IgD-negative memory B cell (primary cell): ENCODE measurements around the gene ROCK2. TPM values are rescaled to one million over a fixed set of nuclear protein-coding genes. Genes with fewer than 3 reads are reported as not detected.

ENCODE experiments used
- H3K27ac Mint-ChIP-seq, 3 donors: one replicate each; pipeline ENCODE4 v1.8.0; 2020 to 2022; ENCODE audit warnings: mild to moderate bottlenecking in 3 of 3, mixed read lengths in 3 of 3, moderate library complexity in 1 of 3
- H3K27me3 Mint-ChIP-seq: one replicate; pipeline ENCODE4 v1.8.0; 2021; ENCODE audit warnings: mixed read lengths
- H3K36me3 Mint-ChIP-seq: one replicate; pipeline ENCODE4 v1.8.0; 2020; ENCODE audit warnings: mild to moderate bottlenecking, mixed read lengths
- H3K4me1 Mint-ChIP-seq, 3 donors: one replicate each; pipeline ENCODE4 v1.8.0; 2020 to 2022; ENCODE audit warnings: mixed read lengths in 3 of 3, mild to moderate bottlenecking in 1 of 3
- H3K4me3 Mint-ChIP-seq, 4 donors: one replicate each; pipeline ENCODE4 v1.8.0; 2020 to 2022; ENCODE audit warnings: mild to moderate bottlenecking in 4 of 4, mixed read lengths in 4 of 4, moderate library complexity in 3 of 4
- H3K9me3 Mint-ChIP-seq, 3 donors: one replicate each; pipeline ENCODE4 v1.8.0; 2020 to 2021; ENCODE audit warnings: mixed read lengths in 3 of 3, mild to moderate bottlenecking in 1 of 3
- polyA plus RNA-seq: library from polyadenylated mRNA; unstranded; fragments of 300-500 nt; fragmentation: Illumina TruSeq; gene quantifications from one replicate; pipeline ENCODE4 v1.2.3, GENCODE V29; 2021

Gene ROCK2
- polyA plus RNA-seq: 13.3 TPM

DNA sequence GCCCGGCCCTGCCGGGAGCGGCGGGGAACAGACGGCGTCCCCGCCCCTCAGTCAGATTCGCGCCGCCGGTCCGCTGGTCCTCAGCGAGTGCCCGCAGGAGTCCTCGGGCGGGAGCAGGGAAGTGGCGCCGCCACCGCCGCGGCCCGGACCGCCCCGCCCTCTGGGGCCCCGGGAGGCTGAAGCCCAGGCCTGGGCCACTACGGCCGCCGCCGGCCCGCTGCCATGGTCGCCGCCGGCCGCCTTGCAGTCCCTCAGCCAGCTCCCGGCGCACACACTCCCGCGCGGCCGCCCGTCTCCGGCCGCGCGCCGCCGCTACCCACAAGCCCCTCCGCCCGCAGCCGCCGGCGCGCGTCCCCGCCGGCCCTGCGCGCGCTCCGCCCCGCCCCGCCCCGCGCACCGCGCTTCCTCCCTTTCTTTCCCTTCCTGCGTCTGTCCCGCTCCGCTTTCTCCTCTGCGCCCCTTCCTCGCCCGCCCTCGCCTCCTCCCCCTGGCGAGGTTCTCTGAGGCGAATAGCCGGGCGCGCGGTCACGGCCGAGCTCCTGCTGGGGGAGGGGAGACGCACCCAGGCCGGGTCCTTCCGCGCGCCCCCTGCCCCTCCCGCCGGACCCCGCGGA lies at the start of gene ROCK2:
Gene ROCK2, minus strand, starts transcription at position 295 of the 614 bp plus-strand sequence. CDS start 500 bp downstream, outside the sequence.
- no peaks in the 10 kb centered on the region for H3K27me3 Mint-ChIP-seq
- H3K9me3 Mint-ChIP-seq: no peaks in the 10 kb centered on the region
- no peaks in the 10 kb centered on the region for H3K36me3 Mint-ChIP-seq
- H3K4me1 Mint-ChIP-seq: peaks cover 27 to 34% (median 32%) of the 10 kb centered on the region in 3 donors
- peak within 1 kb of the TSS; percentile 87 to 96 (median 90) for H3K27ac Mint-ChIP-seq
- peak within 1 kb of the TSS; percentile 97 to 100 (median 99) for H3K4me3 Mint-ChIP-seq

DNA sequence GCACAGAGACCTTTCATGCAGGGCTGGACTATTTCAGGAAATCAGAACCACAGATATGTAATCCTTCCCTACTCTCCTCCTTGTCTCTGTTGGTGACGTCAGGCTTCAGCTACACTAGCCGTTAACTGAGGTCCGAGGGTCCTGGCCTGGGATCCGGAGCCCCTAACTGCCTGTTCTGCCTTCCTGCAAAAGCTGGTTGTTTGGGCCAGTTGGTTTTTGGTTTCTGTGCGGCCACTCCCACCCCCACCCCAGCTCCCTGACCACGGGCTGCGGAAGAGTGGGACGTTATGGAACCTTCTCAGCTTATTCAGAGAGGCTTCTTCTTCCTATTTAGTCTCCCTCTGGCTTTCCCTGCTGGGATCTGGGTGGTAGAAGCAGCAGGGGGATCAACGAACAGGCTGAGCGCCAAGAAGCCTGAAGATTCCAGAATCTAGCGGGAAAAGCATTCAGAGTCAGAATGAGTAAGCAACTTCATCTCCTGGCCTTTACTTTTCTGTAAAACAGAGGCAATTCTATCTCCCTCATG lies 49.3 kb upstream of the ROCK2 start:
- Mint-ChIP-seq H3K9me3 (no peaks in the 10 kb centered on the region), H3K4me1 (no peaks in the 10 kb centered on the region)

DNA sequence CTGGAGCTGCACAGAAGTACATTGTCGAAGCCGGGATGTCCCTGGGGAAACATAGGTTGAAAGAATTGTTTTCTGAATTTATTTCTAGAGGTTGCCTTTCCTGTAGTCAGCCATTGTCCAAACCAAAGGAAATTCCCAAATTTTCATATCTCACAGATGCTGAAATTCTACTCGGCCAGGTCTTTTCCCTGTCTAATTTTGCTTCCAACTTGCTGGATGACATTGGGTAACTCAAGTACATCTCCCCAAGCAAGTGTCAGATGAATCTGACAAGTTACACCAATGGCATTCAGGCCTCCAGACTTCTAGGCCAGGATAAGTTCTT lies 47.5 kb upstream of the ROCK2 start:
- no peaks in the 10 kb centered on the region for H3K36me3 Mint-ChIP-seq
- H3K9me3 Mint-ChIP-seq: no peaks in the 10 kb centered on the region
- H3K27ac Mint-ChIP-seq: no peak overlapping the region
- H3K27me3 Mint-ChIP-seq: no peaks in the 10 kb centered on the region
- no peak overlapping the region for H3K4me3 Mint-ChIP-seq
- H3K4me1 Mint-ChIP-seq: peaks cover 0 to 6% (median 2%) of the 10 kb centered on the region in 3 donors

More for the DNA sequence above, 49.3 kb upstream of the ROCK2 start:
- Mint-ChIP-seq H3K36me3 (no peaks in the 10 kb centered on the region), H3K4me3 (no peak overlapping the region), H3K27ac (no peak overlapping the region), H3K27me3 (no peaks in the 10 kb centered on the region)

DNA sequence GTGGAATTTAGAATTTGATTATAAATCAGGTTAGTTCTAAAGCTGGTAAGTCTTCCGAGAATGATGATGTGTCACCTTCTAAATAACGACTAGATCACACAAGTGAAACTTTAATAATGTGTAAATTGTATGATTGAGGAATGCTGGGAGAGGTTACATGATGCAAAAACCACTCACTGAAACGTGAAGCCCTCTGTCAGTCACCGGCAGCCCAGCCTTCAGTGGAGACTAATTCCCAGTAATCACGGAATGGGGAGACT lies 45.9 kb upstream of the ROCK2 start:
- H3K27ac Mint-ChIP-seq: no peak overlapping the region
- H3K4me3 Mint-ChIP-seq: peak overlapping the region in 1 of 4 donors; percentile 9

DNA sequence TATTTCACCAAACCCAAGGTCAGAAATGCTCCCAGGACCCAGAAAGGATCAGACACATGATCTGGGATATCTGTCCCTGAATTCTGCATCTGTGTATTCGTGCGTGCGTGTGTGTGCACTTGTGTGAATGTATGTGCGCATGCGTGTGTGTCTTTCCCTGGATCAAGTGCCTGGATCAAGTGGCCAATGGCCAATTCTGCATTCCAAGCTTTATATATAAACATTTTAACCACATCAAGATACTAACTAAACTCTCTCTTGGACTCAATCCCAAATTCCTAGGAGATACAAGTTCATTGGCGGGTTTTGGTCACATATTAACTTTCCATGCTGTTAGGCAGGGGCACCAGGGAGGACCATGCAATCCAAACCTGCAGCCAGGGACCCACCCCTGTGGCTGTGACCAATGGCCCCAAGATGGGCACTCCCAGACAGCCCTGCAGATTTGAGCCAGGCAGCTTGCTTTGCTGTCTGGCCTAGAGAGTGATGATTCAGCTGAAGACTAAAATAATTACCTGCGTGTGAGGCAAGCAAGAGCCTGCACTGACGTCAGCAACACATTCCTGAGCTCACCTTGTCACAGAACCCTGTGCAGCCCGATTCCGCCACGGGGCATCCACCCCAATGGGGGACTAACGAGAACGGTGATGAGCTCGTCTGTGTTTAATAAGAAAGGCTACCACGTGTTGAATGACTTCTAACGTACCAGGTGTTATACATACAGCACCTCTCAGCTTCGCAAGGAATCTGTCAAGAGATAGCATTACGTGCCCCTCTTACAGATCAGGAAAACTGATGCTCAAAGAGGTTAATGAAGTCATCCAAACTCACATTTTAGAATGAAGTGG lies 45.3 kb upstream of the ROCK2 start:
- Mint-ChIP-seq H3K4me3 (no peak overlapping the region), H3K27ac (no peak overlapping the region), H3K4me1 (peaks cover 0 to 6% (median 2%) of the 10 kb centered on the region in 3 donors), H3K27me3 (no peaks in the 10 kb centered on the region), H3K9me3 (no peaks in the 10 kb centered on the region), H3K36me3 (no peaks in the 10 kb centered on the region)

More for the DNA sequence above, 45.9 kb upstream of the ROCK2 start:
- no peaks in the 10 kb centered on the region for H3K36me3 Mint-ChIP-seq
- H3K4me1 Mint-ChIP-seq: peaks cover 0 to 6% (median 2%) of the 10 kb centered on the region in 3 donors
- no peaks in the 10 kb centered on the region for H3K9me3 Mint-ChIP-seq
- H3K27me3 Mint-ChIP-seq: no peaks in the 10 kb centered on the region

DNA sequence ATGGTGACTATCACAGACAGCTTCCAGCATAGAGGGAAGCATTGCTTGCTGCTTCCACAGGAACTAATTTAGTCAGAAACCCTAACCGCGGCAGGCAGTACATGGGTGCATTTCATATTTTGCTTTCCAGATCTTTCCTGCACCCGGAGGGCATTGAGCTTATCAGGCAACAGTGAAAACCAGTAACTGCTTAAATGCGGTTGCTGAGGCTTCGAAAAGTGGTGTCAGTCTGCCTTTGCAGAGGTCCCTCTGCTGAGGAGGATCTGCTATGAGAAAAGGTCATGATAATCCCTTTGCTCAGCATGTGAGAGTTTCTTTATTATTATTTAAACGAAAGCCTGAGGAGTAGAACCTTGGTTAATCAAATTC lies 44.6 kb upstream of the ROCK2 start:
- Mint-ChIP-seq H3K4me3 (no peak overlapping the region), H3K4me1 (peaks cover 0 to 6% (median 2%) of the 10 kb centered on the region in 3 donors), H3K9me3 (no peaks in the 10 kb centered on the region), H3K27me3 (no peaks in the 10 kb centered on the region), H3K36me3 (no peaks in the 10 kb centered on the region), H3K27ac (no peak overlapping the region)

DNA sequence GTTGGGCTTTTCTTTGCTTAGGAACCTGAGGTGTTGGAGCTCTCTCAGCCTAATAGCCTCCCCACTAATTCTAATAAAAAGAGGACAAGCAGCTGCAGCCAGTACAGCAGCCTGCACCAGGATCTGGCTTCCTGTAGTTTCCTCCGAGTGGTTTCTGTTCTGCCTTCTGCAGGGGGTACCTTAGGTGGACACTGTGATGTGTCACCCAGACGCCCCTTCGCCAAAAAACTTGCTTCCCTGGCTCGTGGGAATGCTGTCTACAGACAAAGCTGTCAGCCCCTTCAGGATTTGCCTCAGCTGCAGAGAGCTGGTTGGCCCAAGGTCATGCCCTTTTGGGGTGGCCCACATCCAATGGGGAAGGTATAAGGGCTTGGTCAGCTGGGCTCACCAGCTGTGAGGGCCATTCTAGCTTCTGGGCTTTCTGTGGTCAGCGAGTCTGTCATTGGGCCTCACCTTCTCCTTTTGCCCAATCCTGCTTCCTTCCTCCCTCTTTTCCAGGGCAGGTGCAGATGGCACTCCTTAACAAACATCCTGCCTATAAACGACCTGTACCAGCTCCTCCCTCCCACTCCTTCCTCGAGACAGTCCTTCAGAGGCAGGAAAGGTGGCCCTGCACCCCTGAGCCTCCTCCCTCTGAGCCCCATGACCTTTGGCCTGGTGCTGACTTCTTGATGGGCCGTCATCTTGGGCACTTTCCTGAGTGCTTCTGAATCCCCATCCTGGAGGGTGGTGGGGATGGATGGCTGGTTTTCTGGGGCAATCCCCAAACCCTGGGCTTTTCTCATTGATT lies 44.0 kb upstream of the ROCK2 start:
- Mint-ChIP-seq H3K27me3 (no peaks in the 10 kb centered on the region), H3K9me3 (no peaks in the 10 kb centered on the region), H3K36me3 (no peaks in the 10 kb centered on the region), H3K27ac (no peak overlapping the region), H3K4me1 (peaks cover 0 to 6% (median 2%) of the 10 kb centered on the region in 3 donors), H3K4me3 (peak overlapping the region in 2 of 4 donors; percentile 63 to 76)

DNA sequence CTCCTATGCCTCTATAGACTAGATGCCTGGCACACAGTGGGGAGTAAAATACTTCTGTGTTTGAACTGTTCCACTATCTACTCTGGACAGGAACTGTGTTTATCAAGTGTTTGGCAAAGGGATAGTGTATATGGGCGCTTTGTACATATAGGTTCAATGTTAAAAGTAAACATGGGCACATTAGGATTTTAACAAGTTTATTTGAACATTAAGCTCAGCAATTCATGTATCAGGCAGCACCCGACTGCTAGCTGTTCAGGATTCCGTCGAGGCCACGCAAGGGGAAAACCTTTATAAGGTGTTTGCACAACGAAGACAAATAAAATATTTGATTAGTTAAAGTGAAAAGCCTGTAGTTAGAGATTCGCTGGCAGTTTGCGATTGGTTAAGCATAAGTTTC lies 43.4 kb upstream of the ROCK2 start:
- no peaks in the 10 kb centered on the region for H3K27me3 Mint-ChIP-seq
- no peak overlapping the region for H3K27ac Mint-ChIP-seq
- H3K36me3 Mint-ChIP-seq: no peaks in the 10 kb centered on the region
- H3K9me3 Mint-ChIP-seq: no peaks in the 10 kb centered on the region
- H3K4me3 Mint-ChIP-seq: no peak overlapping the region
- peaks cover 0 to 6% (median 2%) of the 10 kb centered on the region in 3 donors for H3K4me1 Mint-ChIP-seq

DNA sequence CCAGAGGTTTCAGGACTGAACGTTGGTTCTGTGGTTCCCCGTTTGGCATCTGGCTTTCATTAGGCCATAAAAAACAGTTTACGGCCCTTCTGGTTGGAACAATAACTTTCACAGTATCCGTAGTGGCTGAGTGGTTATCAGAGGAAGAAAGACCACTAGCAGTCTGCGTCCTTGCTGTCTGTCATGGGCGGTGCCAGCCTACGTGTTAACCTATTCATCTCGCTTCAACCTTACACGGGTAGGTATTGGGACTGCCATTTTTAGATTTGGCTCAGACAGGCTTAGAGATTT lies 42.6 kb upstream of the ROCK2 start:
- Mint-ChIP-seq H3K27me3 (no peaks in the 10 kb centered on the region), H3K27ac (no peak overlapping the region), H3K9me3 (no peaks in the 10 kb centered on the region), H3K4me1 (peaks cover 4 to 6% (median 5%) of the 10 kb centered on the region in 3 donors), H3K4me3 (no peak overlapping the region), H3K36me3 (no peaks in the 10 kb centered on the region)

DNA sequence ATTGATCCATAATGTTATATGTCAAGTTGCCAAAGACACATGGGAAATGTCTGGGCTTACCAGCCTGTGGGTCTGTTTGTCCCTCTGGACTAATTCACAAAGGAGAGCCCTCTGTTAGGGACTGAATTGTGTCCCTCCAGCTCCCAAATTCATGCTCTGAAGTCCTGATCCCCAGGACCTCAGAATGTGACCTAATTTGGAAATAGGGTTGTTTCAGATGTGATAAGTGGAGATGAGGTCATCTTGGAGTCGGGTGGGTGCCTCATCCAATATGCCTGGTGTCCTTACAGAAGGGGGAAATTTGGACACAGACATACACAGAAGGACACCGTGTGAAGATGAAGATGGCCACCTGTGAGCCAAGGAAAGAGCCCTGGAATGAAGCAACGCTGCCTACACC lies 41.4 kb upstream of the ROCK2 start:
- Mint-ChIP-seq H3K27me3 (no peaks in the 10 kb centered on the region), H3K9me3 (no peaks in the 10 kb centered on the region), H3K27ac (no peak overlapping the region), H3K4me3 (no peak overlapping the region), H3K4me1 (peaks cover 7 to 14% (median 9%) of the 10 kb centered on the region in 3 donors), H3K36me3 (peaks cover 2% of the 10 kb centered on the region)

DNA sequence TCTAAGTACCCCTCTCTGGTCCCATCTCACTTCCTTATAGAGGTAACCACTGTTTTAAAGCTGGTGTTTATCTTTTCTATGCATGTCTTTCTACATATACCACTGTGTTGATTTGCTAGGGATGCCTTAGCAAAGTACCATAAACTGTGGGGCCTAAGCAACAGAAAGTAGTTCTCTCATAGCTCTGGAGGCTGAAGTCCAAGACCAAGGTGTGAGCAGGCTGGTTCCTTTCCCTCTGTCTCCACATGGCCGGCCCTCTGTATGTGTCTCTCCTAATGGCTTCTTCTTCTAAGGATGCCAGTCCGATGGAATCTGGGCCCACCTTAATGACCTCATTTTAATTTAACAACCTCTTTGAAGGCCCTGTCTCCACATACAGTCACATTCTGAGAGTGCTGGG lies 40.8 kb upstream of the ROCK2 start:
- H3K4me3 Mint-ChIP-seq: no peak overlapping the region
- H3K27ac Mint-ChIP-seq: no peak overlapping the region
- no peaks in the 10 kb centered on the region for H3K27me3 Mint-ChIP-seq
- peaks cover 2% of the 10 kb centered on the region for H3K36me3 Mint-ChIP-seq
- H3K4me1 Mint-ChIP-seq: peaks cover 7 to 14% (median 10%) of the 10 kb centered on the region in 3 donors
- H3K9me3 Mint-ChIP-seq: no peaks in the 10 kb centered on the region

DNA sequence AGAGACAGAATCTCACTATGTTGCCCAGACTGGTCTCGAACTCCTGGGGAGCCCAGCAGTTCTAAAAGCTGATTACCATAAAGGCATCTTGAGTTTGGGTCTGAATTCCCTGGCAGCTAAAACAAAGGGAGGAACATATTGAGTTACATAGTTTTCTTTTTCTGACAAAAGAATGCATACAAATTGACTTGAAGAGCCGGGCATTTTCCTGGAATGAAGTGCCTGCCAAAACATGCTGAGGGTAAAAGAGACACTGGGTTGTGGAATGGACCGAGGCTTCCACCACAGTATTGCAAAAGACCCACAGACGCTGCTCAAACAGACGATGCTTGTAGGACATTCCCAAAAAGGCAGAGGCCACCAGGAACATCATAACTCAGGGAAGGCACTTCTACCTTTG lies 35.1 kb upstream of the ROCK2 start:
- Mint-ChIP-seq H3K9me3 (no peaks in the 10 kb centered on the region), H3K27ac (peak overlapping the region in 1 of 3 donors; percentile 70)

DNA sequence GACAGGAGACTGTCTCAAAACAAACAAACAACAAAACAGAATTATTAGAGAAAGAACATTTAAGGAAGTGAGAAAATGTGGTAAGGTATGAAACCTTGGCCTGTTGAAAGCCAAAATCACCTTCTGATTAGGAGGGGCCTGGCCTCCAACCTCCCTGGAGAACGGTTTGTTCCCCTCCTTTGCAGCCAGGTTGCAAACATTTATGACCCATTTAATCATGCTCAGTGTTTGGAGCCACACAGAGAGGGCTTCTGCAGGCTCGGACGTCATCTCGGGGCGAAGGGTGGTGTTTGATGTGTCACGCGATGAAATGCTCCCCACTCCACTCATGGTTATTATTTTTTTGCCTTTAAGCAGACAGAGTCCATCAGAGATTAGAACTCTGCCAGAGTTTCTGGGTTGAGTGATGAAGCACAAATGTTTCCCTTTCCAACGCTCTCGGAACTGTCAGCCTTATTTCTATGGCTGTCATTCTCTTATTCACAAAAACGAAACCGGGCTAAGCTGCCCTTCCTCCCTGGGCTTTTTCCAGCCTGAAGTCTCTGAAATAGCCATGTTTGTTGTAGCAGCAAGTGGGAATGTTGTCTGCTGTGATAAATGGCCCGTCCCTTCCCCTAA lies 33.6 kb upstream of the ROCK2 start:
- H3K9me3 Mint-ChIP-seq: no peaks in the 10 kb centered on the region

More for the DNA sequence above, 35.1 kb upstream of the ROCK2 start:
- H3K36me3 Mint-ChIP-seq: peaks cover 2% of the 10 kb centered on the region
- no peaks in the 10 kb centered on the region for H3K27me3 Mint-ChIP-seq
- peaks cover 32 to 45% (median 34%) of the 10 kb centered on the region in 3 donors for H3K4me1 Mint-ChIP-seq
- no peak overlapping the region for H3K4me3 Mint-ChIP-seq

DNA sequence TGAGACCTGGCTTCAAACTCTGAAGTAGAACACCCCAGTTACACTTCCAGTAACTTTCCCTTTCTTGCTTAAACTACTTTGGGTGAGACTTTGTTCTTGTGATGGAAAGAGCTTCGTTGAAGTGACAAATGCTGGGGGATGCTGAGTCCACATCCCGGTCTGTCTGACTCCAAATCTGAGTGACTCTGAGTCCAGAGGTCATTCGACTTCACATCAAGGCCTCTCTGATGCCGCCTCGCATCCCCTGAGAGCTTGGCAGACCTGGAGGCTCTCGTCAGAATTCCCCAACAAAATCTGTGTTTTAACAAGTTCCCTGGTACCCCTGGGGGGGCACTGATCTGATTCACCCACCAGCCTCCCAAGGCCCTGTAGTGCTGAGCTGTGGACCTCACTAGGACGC lies 31.6 kb upstream of the ROCK2 start:
- H3K4me3 Mint-ChIP-seq: peak overlapping the region in 1 of 4 donors; percentile 9
- peak overlapping the region in 2 of 3 donors; percentile 6 to 74 for H3K27ac Mint-ChIP-seq
- H3K36me3 Mint-ChIP-seq: peaks cover under 1% of the 10 kb centered on the region
- no peaks in the 10 kb centered on the region for H3K27me3 Mint-ChIP-seq
- H3K4me1 Mint-ChIP-seq: peaks cover 50 to 52% (median 51%) of the 10 kb centered on the region in 3 donors
- no peaks in the 10 kb centered on the region for H3K9me3 Mint-ChIP-seq

More for the DNA sequence above, 33.6 kb upstream of the ROCK2 start:
- Mint-ChIP-seq H3K36me3 (peaks cover 2% of the 10 kb centered on the region), H3K27me3 (no peaks in the 10 kb centered on the region), H3K4me3 (peak overlapping the region; percentile 7 to 88 (median 76)), H3K4me1 (peaks cover 47 to 56% (median 48%) of the 10 kb centered on the region in 3 donors), H3K27ac (peak overlapping the region; percentile 59 to 97 (median 91))

DNA sequence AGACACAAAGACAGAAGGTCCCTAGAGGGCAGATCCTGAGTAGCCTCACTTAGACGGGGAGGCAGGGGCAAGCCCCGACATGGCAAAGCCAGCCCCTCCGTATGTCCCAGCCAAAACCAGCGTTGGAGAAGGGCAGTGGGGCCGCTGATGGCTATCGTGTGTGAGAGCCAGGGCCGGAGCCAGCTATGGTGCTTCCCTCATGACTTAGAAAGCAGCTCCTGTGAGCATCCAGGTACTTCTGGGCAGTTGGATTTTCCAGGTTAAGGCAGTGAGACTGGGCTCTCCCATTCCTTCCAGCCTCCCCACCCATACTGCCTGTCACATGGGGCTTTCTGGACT lies 31.2 kb upstream of the ROCK2 start:
- Mint-ChIP-seq H3K9me3 (no peaks in the 10 kb centered on the region), H3K4me1 (peaks cover 47 to 51% (median 50%) of the 10 kb centered on the region in 3 donors), H3K4me3 (no peak overlapping the region), H3K36me3 (no peaks in the 10 kb centered on the region), H3K27ac (peak overlapping the region in 1 of 3 donors; percentile 74), H3K27me3 (no peaks in the 10 kb centered on the region)
